ENCODE measurements around the gene AATK.

Gene AATK

GRCh38 chr17:81195941-81196495 lies 30.0 kb upstream of the AATK start:
- no peak for DNase-seq (ENCODE audit: low read depth)

GRCh38 chr17:81194941-81195901 lies 29.2 kb upstream of the AATK start:
- DNase-seq (ENCODE audit: low read depth): no peak

GRCh38 chr17:81194225-81194760 lies 28.3 kb upstream of the AATK start:
- no peak for DNase-seq (ENCODE audit: low read depth)

- no peak for DNase-seq (ENCODE audit: low read depth)
These were observed 27.6 kb upstream of the AATK start for GRCh38 chr17:81193470-81194224.

- no peak for DNase-seq (ENCODE audit: low read depth)
These were observed 27.0 kb upstream of the AATK start for GRCh38 chr17:81193051-81193410.

GRCh38 chr17:81192386-81193050 lies 26.5 kb upstream of the AATK start:
- DNase-seq (ENCODE audit: low read depth): no peak

- DNase-seq (ENCODE audit: low read depth): no peak
These were observed 25.6 kb upstream of the AATK start for GRCh38 chr17:81191646-81192045.

- DNase-seq (ENCODE audit: low read depth): no peak
These were observed 25.1 kb upstream of the AATK start for GRCh38 chr17:81191116-81191515.

GRCh38 chr17:81190591-81190990 lies 24.6 kb upstream of the AATK start:
- DNase-seq (ENCODE audit: low read depth): no peak

GRCh38 chr17:81189670-81190530 lies 23.9 kb upstream of the AATK start:
- no peak for DNase-seq (ENCODE audit: low read depth)

- no peak for DNase-seq (ENCODE audit: low read depth)
These were observed 23.0 kb upstream of the AATK start for GRCh38 chr17:81189016-81189415.

- DNase-seq (ENCODE audit: low read depth): no peak
These were observed 22.4 kb upstream of the AATK start for GRCh38 chr17:81188491-81188840.

- no peak for DNase-seq (ENCODE audit: low read depth)
These were observed 21.8 kb upstream of the AATK start for GRCh38 chr17:81187586-81188490.

GRCh38 chr17:81187120-81187519 lies 21.1 kb upstream of the AATK start:
- DNase-seq (ENCODE audit: low read depth): no peak

GRCh38 chr17:81186203-81186602 lies 20.2 kb upstream of the AATK start:
- no peak for DNase-seq (ENCODE audit: low read depth)

- no peak for DNase-seq (ENCODE audit: low read depth)
These were observed 18.5 kb upstream of the AATK start for GRCh38 chr17:81184555-81184954.

- DNase-seq (ENCODE audit: low read depth): no peak
These were observed 17.8 kb upstream of the AATK start for GRCh38 chr17:81183807-81184206.

GRCh38 chr17:81183316-81183715 lies 17.3 kb upstream of the AATK start:
- DNase-seq (ENCODE audit: low read depth): no peak

GRCh38 chr17:81182596-81182995 lies 16.6 kb upstream of the AATK start:
- DNase-seq (ENCODE audit: low read depth): no peak

GRCh38 chr17:81181811-81182185 lies 15.8 kb upstream of the AATK start:
- DNase-seq (ENCODE audit: low read depth): no peak

Data from stimulated activated CD8-positive, alpha-beta memory T cell treated with anti-CD3 and anti-CD28 coated beads, Interleukin-15, amount 100 ng/mL, for 24 hours (primary cell).